HG03103 (cell line): ENCODE results near the gene EGFLAM.

Experiments
- ATAC-seq: cut with Tn5 transposase; IDR thresholded peaks from one replicate; pipeline ENCODE4 v1.9.1; 2021; ENCODE audit warnings: low read depth; ENCODE audit not compliant: unreplicated experiment

EGFLAM gene

GRCh38 chr5:38465702-38466423, 207.5 kb downstream of the EGFLAM start:
- no peak for ATAC-seq

GRCh38 chr5:38466424-38467189, 208.2 kb downstream of the EGFLAM start:
- ATAC-seq: no peak

- ATAC-seq: no peak
Observed at GRCh38 chr5:38467353-38468040, 209.1 kb downstream of the EGFLAM start.

GRCh38 chr5:38468202-38468673, 209.9 kb downstream of the EGFLAM start:
- ATAC-seq: no peak

GRCh38 chr5:38468978-38469706, 210.8 kb downstream of the EGFLAM start:
- ATAC-seq: no peak

GRCh38 chr5:38469707-38470267, 211.4 kb downstream of the EGFLAM start:
- ATAC-seq: no peak

- ATAC-seq: no peak
Observed at GRCh38 chr5:38471709-38472108, 213.3 kb downstream of the EGFLAM start.

- ATAC-seq: no peak
Observed at GRCh38 chr5:38472541-38472940, 214.2 kb downstream of the EGFLAM start.

GRCh38 chr5:38473008-38473407, 214.6 kb downstream of the EGFLAM start:
- no peak for ATAC-seq

GRCh38 chr5:38478166-38478565, 219.8 kb downstream of the EGFLAM start:
- no peak for ATAC-seq

- no peak for ATAC-seq
Observed at GRCh38 chr5:38478878-38479277, 220.5 kb downstream of the EGFLAM start.

GRCh38 chr5:38479315-38479904, 221.1 kb downstream of the EGFLAM start:
- ATAC-seq: no peak

GRCh38 chr5:38483805-38484398, 225.5 kb downstream of the EGFLAM start:
- no peak for ATAC-seq

- no peak for ATAC-seq
Observed at GRCh38 chr5:38494175-38494574, 235.8 kb downstream of the EGFLAM start.

GRCh38 chr5:38494763-38495162, 236.4 kb downstream of the EGFLAM start:
- ATAC-seq: no peak

- ATAC-seq: no peak
Observed at GRCh38 chr5:38497946-38498345, 239.6 kb downstream of the EGFLAM start.

- no peak for ATAC-seq
Observed at GRCh38 chr5:38500573-38501260, 242.4 kb downstream of the EGFLAM start.

GRCh38 chr5:38506302-38506701, 247.9 kb downstream of the EGFLAM start:
- no peak for ATAC-seq

- ATAC-seq: no peak
Observed at GRCh38 chr5:38509185-38509584, 250.8 kb downstream of the EGFLAM start.
